H9 (cell line): ENCODE measurements around the gene RARA. TPM values are rescaled to one million over a fixed set of nuclear protein-coding genes. Genes with fewer than 3 reads are reported as not detected.

Experiments
- DNase-seq: peaks from one replicate; pipeline ENCODE4 v3.0.0-alpha.2; 2017
- H2AFZ ChIP-seq: one replicate; pipeline ENCODE4 v1.6.1; 2013; ENCODE audit warnings: mild to moderate bottlenecking, low read length, control low read depth, moderate library complexity
- H2AK5ac ChIP-seq: 2 replicates; pipeline ENCODE4 v1.6.1; 2013; ENCODE audit warnings: low read length, control low read depth, mixed read lengths; ENCODE audit not compliant: insufficient read length
- H2BK120ac ChIP-seq: one replicate; pipeline ENCODE4 v1.6.1; 2013; ENCODE audit warnings: low read depth, mild to moderate bottlenecking, low read length, control low read depth, inconsistent platforms; ENCODE audit not compliant: poor library complexity, severe bottlenecking
- H2BK12ac ChIP-seq: 2 replicates; pipeline ENCODE4 v1.6.1; 2013; ENCODE audit warnings: low read length, control low read depth, mixed read lengths, low read depth; ENCODE audit not compliant: insufficient read length
- H2BK15ac ChIP-seq: 2 replicates; pipeline ENCODE4 v1.6.1; 2013; ENCODE audit warnings: low read depth, low read length, control low read depth
- H2BK20ac ChIP-seq: one replicate; pipeline ENCODE4 v1.6.1; 2013; ENCODE audit warnings: low read depth, mild to moderate bottlenecking, low read length, control low read depth, inconsistent platforms; ENCODE audit not compliant: poor library complexity, severe bottlenecking
- H2BK5ac ChIP-seq: 2 replicates; pipeline ENCODE4 v1.6.1; 2013; ENCODE audit warnings: low read length, control low read depth, mixed read lengths; ENCODE audit not compliant: insufficient read length
- H3K14ac ChIP-seq: 2 replicates; pipeline ENCODE4 v1.6.1; 2013; ENCODE audit warnings: low read length, control low read depth; ENCODE audit not compliant: insufficient read depth
- H3K18ac ChIP-seq: 2 replicates; pipeline ENCODE4 v1.6.1; 2013; ENCODE audit warnings: low read depth, mild to moderate bottlenecking, mixed read lengths, low read length, control low read depth; ENCODE audit not compliant: insufficient read length
- H3K23ac ChIP-seq: 2 replicates; pipeline ENCODE4 v1.6.1; 2013; ENCODE audit warnings: low read length, control low read depth, mixed read lengths, low read depth; ENCODE audit not compliant: insufficient read length
- H3K23me2 ChIP-seq: 2 replicates; pipeline ENCODE4 v1.6.1; 2013; ENCODE audit warnings: low read depth, mild to moderate bottlenecking, mixed read lengths, low read length, control low read depth; ENCODE audit not compliant: insufficient read length, poor library complexity, severe bottlenecking
- H3K27ac ChIP-seq: 2 replicates; pipeline ENCODE4 v1.5.1; 2013; ENCODE audit warnings: low read length, control low read depth, mixed read lengths, low read depth; ENCODE audit not compliant: insufficient read length
- H3K27me3 ChIP-seq: 2 replicates; pipeline ENCODE4 v1.6.1; 2013; ENCODE audit warnings: low read length, control low read depth, inconsistent platforms; ENCODE audit not compliant: insufficient read depth
- H3K4ac ChIP-seq: 2 replicates; pipeline ENCODE4 v1.6.1; 2013; ENCODE audit warnings: low read depth, mild to moderate bottlenecking, control low read depth, inconsistent platforms, low read length, moderate library complexity
- H3K4me1 ChIP-seq: 2 replicates; pipeline ENCODE4 v1.6.1; 2013; ENCODE audit warnings: low read length, control low read depth, inconsistent platforms; ENCODE audit not compliant: insufficient read depth
- H3K4me2 ChIP-seq: 2 replicates; pipeline ENCODE4 v1.6.1; 2013; ENCODE audit warnings: low read length, control low read depth, mixed read lengths; ENCODE audit not compliant: insufficient read length, insufficient read depth
- H3K56ac ChIP-seq: 2 replicates; pipeline ENCODE4 v1.6.1; 2013; ENCODE audit warnings: low read depth, mild to moderate bottlenecking, mixed read lengths, low read length, control low read depth; ENCODE audit not compliant: insufficient read length
- H3K79me1 ChIP-seq: 2 replicates; pipeline ENCODE4 v1.6.1; 2013; ENCODE audit warnings: low read depth, mild to moderate bottlenecking, moderate library complexity, low read length, control low read depth, inconsistent platforms; ENCODE audit not compliant: insufficient read depth, poor library complexity, severe bottlenecking
- H3K79me2 ChIP-seq: 2 replicates; pipeline ENCODE4 v1.6.1; 2013; ENCODE audit warnings: low read length, control low read depth, inconsistent platforms; ENCODE audit not compliant: insufficient read depth
- H3K9ac ChIP-seq: 2 replicates; pipeline ENCODE4 v1.6.1; 2013; ENCODE audit warnings: low read length, control low read depth, mixed read lengths; ENCODE audit not compliant: insufficient read length; ENCODE audit errors: extremely low read depth
- H3K9me3 ChIP-seq: one replicate; pipeline ENCODE4 v1.6.1; 2013; ENCODE audit warnings: low read depth, low read length, inconsistent platforms; ENCODE audit not compliant: control insufficient read depth
- H3T11ph ChIP-seq: one replicate; pipeline ENCODE4 v1.6.1; 2013; ENCODE audit warnings: mild to moderate bottlenecking, low read length, control low read depth, inconsistent platforms
- H4K20me1 ChIP-seq: one replicate; pipeline ENCODE4 v1.6.1; 2013; ENCODE audit not compliant: control insufficient read depth, insufficient read length, insufficient read depth
- H4K5ac ChIP-seq: 2 replicates; pipeline ENCODE4 v1.6.1; 2013; ENCODE audit warnings: low read depth, mild to moderate bottlenecking, mixed read lengths, low read length, control low read depth; ENCODE audit not compliant: insufficient read length
- H4K8ac ChIP-seq: replicated peaks from 2 replicates; pipeline ENCODE4 v1.6.1; 2013; ENCODE audit warnings: low read length, control low read depth, mixed read lengths, low read depth; ENCODE audit not compliant: insufficient read length
- H4K91ac ChIP-seq: 2 replicates; pipeline ENCODE4 v1.6.1; 2013; ENCODE audit warnings: low read depth, mild to moderate bottlenecking, moderate library complexity, mixed read lengths, low read length, control low read depth; ENCODE audit not compliant: insufficient read length
- H3K27ac Mint-ChIP-seq, 3 experiments: 2 replicates in 2 of 3; 3 replicates in 1 of 3; pipeline ENCODE4 v1.8.0; 2020 to 2021; ENCODE audit warnings: mixed read lengths in 3 of 3, mild to moderate bottlenecking in 1 of 3, moderate library complexity in 1 of 3
- H3K27me3 Mint-ChIP-seq: 2 replicates; pipeline ENCODE4 v1.8.0; 2021; ENCODE audit warnings: low read depth, mild to moderate bottlenecking, moderate library complexity, mixed read lengths
- H3K36me3 Mint-ChIP-seq, 3 experiments: 2 replicates in 2 of 3; 3 replicates in 1 of 3; pipeline ENCODE4 v1.8.0; 2020 to 2021; ENCODE audit warnings: low read depth in 3 of 3, mixed read lengths in 3 of 3; ENCODE audit not compliant: insufficient read depth in 1 of 3
- H3K4me1 Mint-ChIP-seq, 2 experiments: 2 replicates each; pipeline ENCODE4 v1.8.0; 2020; ENCODE audit warnings: mixed read lengths in 2 of 2
- H3K4me3 Mint-ChIP-seq, 2 experiments: 2 replicates in 1 of 2; 3 replicates in 1 of 2; pipeline ENCODE4 v1.8.0; 2020 to 2021; ENCODE audit warnings: mild to moderate bottlenecking in 2 of 2, mixed read lengths in 2 of 2, moderate library complexity in 1 of 2
- H3K9me3 Mint-ChIP-seq, 2 experiments: 2 replicates in 1 of 2; 3 replicates in 1 of 2; pipeline ENCODE4 v1.8.0; 2020; ENCODE audit warnings: mild to moderate bottlenecking in 2 of 2, mixed read lengths in 2 of 2, moderate library complexity in 1 of 2
- WGBS: extraction: QIAGEN DNeasy Blood & Tissue Kit; methylation state at CpG from one replicate; pipeline ENCODE4 v1.1.7; 2013; ENCODE audit warnings: missing lambda C conversion rate, low lambda C conversion rate, mixed read lengths; ENCODE audit not compliant: insufficient read length; ENCODE audit errors: extremely low coverage; 5-methylcytosine and 5-hydroxymethylcytosine counted together
- total RNA-seq: library from RNA; stranded (reverse); gene quantifications from 2 replicates; pipeline ENCODE4 v1.2.1, GENCODE V29; 2021
- TF ChIP-seq, protein P1 (sequence below): fragments of 200-600 bp; sonication (generic); conservative IDR thresholded peaks from 3 replicates; pipeline ENCODE4 v1.8.0; 2021; ENCODE audit warnings: antibody characterized with exemption, mild to moderate bottlenecking

Gene RARA
- total RNA-seq, 1 experiment from 2014 or later = 17.6 TPM

DNA sequence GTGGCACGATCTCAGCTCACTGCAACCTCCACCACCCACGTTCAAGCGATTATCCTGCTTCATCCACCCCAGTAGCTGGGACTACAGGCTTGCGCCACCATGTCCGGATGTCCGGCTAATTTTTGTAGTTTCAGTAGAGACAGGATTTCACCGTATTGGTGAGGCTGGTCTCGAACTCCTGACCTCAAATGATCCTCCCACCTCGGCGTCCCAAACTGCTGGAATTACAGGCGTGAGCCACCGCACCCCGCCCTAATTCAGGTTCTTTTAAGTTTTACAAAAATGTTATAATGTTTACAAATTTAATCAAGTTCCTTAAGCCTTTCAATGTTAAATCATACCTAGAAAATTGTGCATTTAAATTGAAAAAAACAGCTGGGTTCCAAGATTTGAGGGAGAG lies 68.9 kb downstream of the RARA start:
- no peak overlapping the region for H2AK5ac ChIP-seq
- TF ChIP-seq, protein P1, sequence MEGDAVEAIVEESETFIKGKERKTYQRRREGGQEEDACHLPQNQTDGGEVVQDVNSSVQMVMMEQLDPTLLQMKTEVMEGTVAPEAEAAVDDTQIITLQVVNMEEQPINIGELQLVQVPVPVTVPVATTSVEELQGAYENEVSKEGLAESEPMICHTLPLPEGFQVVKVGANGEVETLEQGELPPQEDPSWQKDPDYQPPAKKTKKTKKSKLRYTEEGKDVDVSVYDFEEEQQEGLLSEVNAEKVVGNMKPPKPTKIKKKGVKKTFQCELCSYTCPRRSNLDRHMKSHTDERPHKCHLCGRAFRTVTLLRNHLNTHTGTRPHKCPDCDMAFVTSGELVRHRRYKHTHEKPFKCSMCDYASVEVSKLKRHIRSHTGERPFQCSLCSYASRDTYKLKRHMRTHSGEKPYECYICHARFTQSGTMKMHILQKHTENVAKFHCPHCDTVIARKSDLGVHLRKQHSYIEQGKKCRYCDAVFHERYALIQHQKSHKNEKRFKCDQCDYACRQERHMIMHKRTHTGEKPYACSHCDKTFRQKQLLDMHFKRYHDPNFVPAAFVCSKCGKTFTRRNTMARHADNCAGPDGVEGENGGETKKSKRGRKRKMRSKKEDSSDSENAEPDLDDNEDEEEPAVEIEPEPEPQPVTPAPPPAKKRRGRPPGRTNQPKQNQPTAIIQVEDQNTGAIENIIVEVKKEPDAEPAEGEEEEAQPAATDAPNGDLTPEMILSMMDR = no peak
- H3T11ph ChIP-seq = no peak overlapping the region
- H4K20me1 ChIP-seq = no peaks in the 10 kb centered on the region
- no peak overlapping the region for H2AFZ ChIP-seq
- no peak overlapping the region for H2BK12ac ChIP-seq
- no peaks in the 10 kb centered on the region for H3K79me2 ChIP-seq
- Mint-ChIP-seq H3K27me3 (no peaks in the 10 kb centered on the region; the same call in 1 of the 2 replicates), H3K36me3 (no peaks in the 10 kb centered on the region), H3K27ac (no peak overlapping the region), H3K9me3 (peaks cover 0 to 4% of the 10 kb centered on the region in 2 experiments; a peak in 1 of 5 replicates), H3K4me1 (peaks cover 7 to 10% of the 10 kb centered on the region in 2 experiments), H3K4me3 (no peak overlapping the region)
- H4K91ac ChIP-seq = no peak overlapping the region
- no peak for DNase-seq
- H3K79me1 ChIP-seq = no peaks in the 10 kb centered on the region
- no peak overlapping the region for H2BK5ac ChIP-seq
- no peak overlapping the region for H3K23ac ChIP-seq
- H2BK120ac ChIP-seq = no peak overlapping the region
- no peak overlapping the region for H2BK20ac ChIP-seq
- no peaks in the 10 kb centered on the region for H3K23me2 ChIP-seq
- no peak overlapping the region for H3K27ac ChIP-seq
- H3K4ac ChIP-seq = no peak overlapping the region
- no peaks in the 10 kb centered on the region for H3K27me3 ChIP-seq
- no peak overlapping the region for H4K5ac ChIP-seq
- H3K18ac ChIP-seq = no peak overlapping the region
- no peak overlapping the region for H3K9ac ChIP-seq
- no CpG with 5 or more reads among the region's 13 CpGs for WGBS
- H2BK15ac ChIP-seq = no peak overlapping the region
- no peaks in the 10 kb centered on the region for H3K4me1 ChIP-seq
- H3K14ac ChIP-seq = no peak overlapping the region
- H3K4me2 ChIP-seq = no peak overlapping the region
- no peaks in the 10 kb centered on the region for H3K9me3 ChIP-seq
- H4K8ac ChIP-seq = no peak overlapping the region
- no peak overlapping the region for H3K56ac ChIP-seq
